Trophoblast cell (in vitro differentiated cells and primary cell): ENCODE data around the gene FFAR1.

Experiments
- DNase-seq, 2 donors: peaks; one replicate each; pipeline ENCODE4 v3.0.0-alpha.2; 2016
- H2AFZ ChIP-seq: 2 replicates; pipeline ENCODE4 v1.6.1; 2013; ENCODE audit warnings: low read length, moderate library complexity, mild to moderate bottlenecking; ENCODE audit not compliant: insufficient read depth, poor library complexity
- H2AK5ac ChIP-seq: 2 replicates; pipeline ENCODE4 v1.6.1; 2013; ENCODE audit warnings: mild to moderate bottlenecking, low read length
- H2BK120ac ChIP-seq: 2 replicates; pipeline ENCODE4 v1.6.1; 2013; ENCODE audit warnings: low read length, mild to moderate bottlenecking, moderate library complexity; ENCODE audit not compliant: insufficient read depth, poor library complexity
- H2BK12ac ChIP-seq: 2 replicates; pipeline ENCODE4 v1.6.1; 2013; ENCODE audit warnings: mild to moderate bottlenecking, low read length, moderate library complexity
- H2BK5ac ChIP-seq: 2 replicates; pipeline ENCODE4 v1.6.1; 2013; ENCODE audit warnings: low read length, low read depth, moderate library complexity, mild to moderate bottlenecking; ENCODE audit not compliant: poor library complexity
- H3K14ac ChIP-seq: 2 replicates; pipeline ENCODE4 v1.6.1; 2013; ENCODE audit warnings: mild to moderate bottlenecking, low read length
- H3K18ac ChIP-seq: 2 replicates; pipeline ENCODE4 v1.6.1; 2013; ENCODE audit warnings: mild to moderate bottlenecking, low read length
- H3K23ac ChIP-seq: 2 replicates; pipeline ENCODE4 v1.6.1; 2013; ENCODE audit warnings: low read length
- H3K27ac ChIP-seq: 2 replicates; pipeline ENCODE4 v1.5.1; 2013; ENCODE audit warnings: low read depth, mild to moderate bottlenecking, inconsistent platforms, low read length, moderate library complexity
- H3K27me3 ChIP-seq: 2 replicates; pipeline ENCODE4 v1.6.1; 2013; ENCODE audit warnings: inconsistent platforms, mild to moderate bottlenecking, low read length, moderate library complexity; ENCODE audit not compliant: insufficient read depth
- H3K36me3 ChIP-seq, 2 experiments: 1 replicate in 1 of 2; 2 replicates in 1 of 2; pipeline ENCODE4 v1.6.1; 2013; ENCODE audit warnings: low read length in 2 of 2, mild to moderate bottlenecking in 2 of 2, moderate library complexity in 1 of 2; ENCODE audit not compliant: insufficient read depth in 2 of 2, control insufficient read depth in 1 of 2
- H3K4ac ChIP-seq: 2 replicates; pipeline ENCODE4 v1.6.1; 2013; ENCODE audit warnings: low read depth, mild to moderate bottlenecking, low read length, moderate library complexity
- H3K4me1 ChIP-seq, 2 experiments: 1 replicate in 1 of 2; 2 replicates in 1 of 2; pipeline ENCODE4 v1.6.1; 2013; ENCODE audit warnings: low read length in 2 of 2, mild to moderate bottlenecking in 2 of 2, moderate library complexity in 1 of 2; ENCODE audit not compliant: insufficient read depth in 2 of 2, control insufficient read depth in 1 of 2
- H3K4me2 ChIP-seq: 2 replicates; pipeline ENCODE4 v1.6.1; 2013; ENCODE audit warnings: inconsistent platforms, mild to moderate bottlenecking, low read length, moderate library complexity
- H3K4me3 ChIP-seq: 2 replicates; pipeline ENCODE4 v1.5.1; 2013; ENCODE audit warnings: mild to moderate bottlenecking, low read depth, low read length, inconsistent platforms
- H3K79me1 ChIP-seq: one replicate; pipeline ENCODE4 v1.6.1; 2013; ENCODE audit warnings: low read length
- H3K79me2 ChIP-seq: 2 replicates; pipeline ENCODE4 v1.6.1; 2013; ENCODE audit warnings: low read length, mild to moderate bottlenecking; ENCODE audit not compliant: control insufficient read depth, insufficient read depth, poor library complexity
- H3K9ac ChIP-seq: 2 replicates; pipeline ENCODE4 v1.6.1; 2013; ENCODE audit warnings: mild to moderate bottlenecking, low read length
- H3K9me3 ChIP-seq: 2 replicates; pipeline ENCODE4 v1.6.1; 2013; ENCODE audit warnings: low read depth, mild to moderate bottlenecking, control low read depth, inconsistent platforms, low read length; ENCODE audit not compliant: insufficient read depth
- H4K12ac ChIP-seq: 2 replicates; pipeline ENCODE4 v1.6.1; 2013; ENCODE audit warnings: low read depth, mild to moderate bottlenecking, low read length, moderate library complexity
- H4K8ac ChIP-seq: 2 replicates; pipeline ENCODE4 v1.6.1; 2013; ENCODE audit warnings: low read depth, mild to moderate bottlenecking, low read length, moderate library complexity
- H4K91ac ChIP-seq: one replicate; pipeline ENCODE4 v1.6.1; 2013; ENCODE audit warnings: low read depth, mild to moderate bottlenecking, low read length, moderate library complexity
- WGBS: extraction: QIAGEN DNeasy Blood & Tissue Kit; methylation state at CpG from one replicate; pipeline ENCODE4 v1.1.7; 2013; ENCODE audit warnings: missing lambda C conversion rate; ENCODE audit not compliant: insufficient read length, insufficient coverage; ENCODE audit errors: extremely low coverage; 5-methylcytosine and 5-hydroxymethylcytosine counted together

Gene FFAR1

GRCh38 chr19:35320065-35320713 is 27.5 kb upstream of the FFAR1 start:
- Histone ChIP-seq H4K8ac (no peak overlapping the region), H3K27me3 (no peaks in the 10 kb centered on the region), H3K4me2 (no peak overlapping the region), H2BK12ac (no peak overlapping the region), H2AK5ac (no peak overlapping the region), H3K4me1 (peaks cover 0 to 5% of the 10 kb centered on the region in 2 experiments), H2BK5ac (no peak overlapping the region), H2AFZ (no peak overlapping the region), H3K36me3 (no peaks in the 10 kb centered on the region), H3K9me3 (no peaks in the 10 kb centered on the region), H3K4ac (no peak overlapping the region), H4K12ac (no peak overlapping the region), H3K79me1 (no peaks in the 10 kb centered on the region), H3K27ac (no peak overlapping the region), H3K18ac (no peak overlapping the region), H3K79me2 (no peaks in the 10 kb centered on the region), H3K4me3 (no peak overlapping the region), H4K91ac (no peak overlapping the region), H3K14ac (no peak overlapping the region), H3K23ac (no peak overlapping the region), H2BK120ac (no peak overlapping the region), H3K9ac (peak overlapping the region; percentile 8)
- WGBS, result no CpG with 5 or more reads among the region's 12 CpGs
- peak in 1 of 2 donors; percentile 15 for DNase-seq

- H4K8ac ChIP-seq, result no peak overlapping the region
Observed at GRCh38 chr19:35321291-35321690, 26.4 kb upstream of the FFAR1 start.

GRCh38 chr19:35322014-35322413 is 25.7 kb upstream of the FFAR1 start:
- no peak overlapping the region for H4K12ac ChIP-seq
- H3K79me1 ChIP-seq, result no peaks in the 10 kb centered on the region
- H3K27ac ChIP-seq, result no peak overlapping the region
- H2BK120ac ChIP-seq, result no peak overlapping the region
- no peaks in the 10 kb centered on the region for H3K9me3 ChIP-seq
- H3K4me3 ChIP-seq, result no peak overlapping the region
- H3K4me2 ChIP-seq, result no peak overlapping the region
- no CpG with 5 or more reads among the region's 9 CpGs for WGBS
- H4K8ac ChIP-seq, result no peak overlapping the region
- H3K14ac ChIP-seq, result no peak overlapping the region
- H2AFZ ChIP-seq, result no peak overlapping the region
- DNase-seq, result no peak
- H2BK5ac ChIP-seq, result no peak overlapping the region
- no peaks in the 10 kb centered on the region for H3K36me3 ChIP-seq
- H2AK5ac ChIP-seq, result no peak overlapping the region
- no peaks in the 10 kb centered on the region for H3K27me3 ChIP-seq
- H4K91ac ChIP-seq, result no peak overlapping the region
- H3K4me1 ChIP-seq, result peaks cover 0 to 5% of the 10 kb centered on the region in 2 experiments
- H3K79me2 ChIP-seq, result no peaks in the 10 kb centered on the region
- no peak overlapping the region for H2BK12ac ChIP-seq
- no peak overlapping the region for H3K9ac ChIP-seq
- no peak overlapping the region for H3K18ac ChIP-seq
- no peak overlapping the region for H3K23ac ChIP-seq
- no peak overlapping the region for H3K4ac ChIP-seq

More at GRCh38 chr19:35321291-35321690, 26.4 kb upstream of the FFAR1 start:
- H4K12ac ChIP-seq, result no peak overlapping the region
- H3K79me2 ChIP-seq, result no peaks in the 10 kb centered on the region
- H2BK5ac ChIP-seq, result no peak overlapping the region
- H3K14ac ChIP-seq, result no peak overlapping the region
- no peak overlapping the region for H2BK120ac ChIP-seq
- H3K36me3 ChIP-seq, result no peaks in the 10 kb centered on the region
- H2AFZ ChIP-seq, result no peak overlapping the region
- no peak for DNase-seq
- peaks cover 0 to 5% of the 10 kb centered on the region in 2 experiments for H3K4me1 ChIP-seq
- no peaks in the 10 kb centered on the region for H3K27me3 ChIP-seq
- no peak overlapping the region for H3K4me2 ChIP-seq
- H3K18ac ChIP-seq, result no peak overlapping the region
- no peak overlapping the region for H3K4ac ChIP-seq
- no peak overlapping the region for H3K4me3 ChIP-seq
- no peak overlapping the region for H2BK12ac ChIP-seq
- no peak overlapping the region for H3K23ac ChIP-seq
- H3K9ac ChIP-seq, result no peak overlapping the region
- WGBS, result no CpG with 5 or more reads among the region's 2 CpGs
- H3K9me3 ChIP-seq, result no peaks in the 10 kb centered on the region
- no peak overlapping the region for H4K91ac ChIP-seq
- H3K27ac ChIP-seq, result no peak overlapping the region
- no peaks in the 10 kb centered on the region for H3K79me1 ChIP-seq
- no peak overlapping the region for H2AK5ac ChIP-seq

GRCh38 chr19:35327642-35328041 is 20.1 kb upstream of the FFAR1 start:
- no peak overlapping the region for H2BK12ac ChIP-seq
- H3K27me3 ChIP-seq, result no peaks in the 10 kb centered on the region
- no peak overlapping the region for H3K14ac ChIP-seq
- H3K4me3 ChIP-seq, result no peak overlapping the region
- no peaks in the 10 kb centered on the region for H3K79me1 ChIP-seq
- H3K9me3 ChIP-seq, result no peaks in the 10 kb centered on the region
- H4K8ac ChIP-seq, result no peak overlapping the region
- H2AK5ac ChIP-seq, result no peak overlapping the region
- H3K27ac ChIP-seq, result no peak overlapping the region
- WGBS, result no CpG with 5 or more reads among the region's 4 CpGs
- H2AFZ ChIP-seq, result no peak overlapping the region
- H3K9ac ChIP-seq, result no peak overlapping the region
- no peaks in the 10 kb centered on the region for H3K4me1 ChIP-seq
- H4K91ac ChIP-seq, result no peak overlapping the region
- H3K23ac ChIP-seq, result no peak overlapping the region
- no peak overlapping the region for H2BK5ac ChIP-seq
- H3K4ac ChIP-seq, result no peak overlapping the region
- no peak overlapping the region for H2BK120ac ChIP-seq
- H3K79me2 ChIP-seq, result no peaks in the 10 kb centered on the region
- no peaks in the 10 kb centered on the region for H3K36me3 ChIP-seq
- DNase-seq, result peak in 1 of 2 donors; percentile 53
- no peak overlapping the region for H3K4me2 ChIP-seq
- no peak overlapping the region for H4K12ac ChIP-seq
- no peak overlapping the region for H3K18ac ChIP-seq
